ENCODE results near the gene HORMAD2. TPM values are rescaled to one million over a fixed set of nuclear protein-coding genes. Genes with fewer than 3 reads are reported as not detected.

The HORMAD2 gene, protein sequence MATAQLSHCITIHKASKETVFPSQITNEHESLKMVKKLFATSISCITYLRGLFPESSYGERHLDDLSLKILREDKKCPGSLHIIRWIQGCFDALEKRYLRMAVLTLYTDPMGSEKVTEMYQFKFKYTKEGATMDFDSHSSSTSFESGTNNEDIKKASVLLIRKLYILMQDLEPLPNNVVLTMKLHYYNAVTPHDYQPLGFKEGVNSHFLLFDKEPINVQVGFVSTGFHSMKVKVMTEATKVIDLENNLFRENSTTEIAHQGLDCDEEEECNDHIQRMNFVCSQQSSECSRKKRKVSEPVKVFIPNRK
- not detected for total RNA-seq

DNA sequence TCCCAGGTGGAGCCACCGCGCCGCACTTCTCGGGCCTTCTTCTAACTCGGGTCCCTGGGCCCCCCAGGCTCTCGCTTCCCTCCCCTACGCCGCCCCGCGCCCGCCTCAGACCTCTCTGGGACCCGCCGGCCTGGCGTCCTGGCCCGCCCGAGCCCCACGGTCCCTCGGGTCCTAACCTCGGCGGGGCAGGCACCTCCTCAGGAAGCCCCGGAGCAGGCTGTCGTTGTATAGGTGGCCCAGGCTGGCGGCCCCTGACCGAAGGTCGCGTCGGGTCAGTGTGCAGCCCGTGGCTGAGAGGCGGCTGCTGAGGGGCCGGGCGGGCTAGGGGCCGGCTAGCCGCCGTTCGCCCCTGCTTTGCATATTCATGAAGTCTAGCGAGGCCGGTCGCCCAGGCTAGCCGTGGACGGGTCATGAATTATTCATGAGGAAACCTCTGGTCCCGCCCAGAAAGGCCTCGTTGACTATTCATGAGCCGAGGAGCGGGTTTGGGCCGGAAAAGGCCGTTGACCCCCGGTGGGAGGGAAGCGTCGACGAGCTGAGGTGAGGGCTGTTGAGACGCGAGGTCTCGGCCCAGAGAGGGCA is at the start of gene HORMAD2:
HORMAD2 (plus strand) TSS at position 513 of the 582 bp plus-strand sequence. CDS start 13,489 bp downstream, outside the sequence.
- DNase-seq (ENCODE audit: low spot score), result no peak

DNA sequence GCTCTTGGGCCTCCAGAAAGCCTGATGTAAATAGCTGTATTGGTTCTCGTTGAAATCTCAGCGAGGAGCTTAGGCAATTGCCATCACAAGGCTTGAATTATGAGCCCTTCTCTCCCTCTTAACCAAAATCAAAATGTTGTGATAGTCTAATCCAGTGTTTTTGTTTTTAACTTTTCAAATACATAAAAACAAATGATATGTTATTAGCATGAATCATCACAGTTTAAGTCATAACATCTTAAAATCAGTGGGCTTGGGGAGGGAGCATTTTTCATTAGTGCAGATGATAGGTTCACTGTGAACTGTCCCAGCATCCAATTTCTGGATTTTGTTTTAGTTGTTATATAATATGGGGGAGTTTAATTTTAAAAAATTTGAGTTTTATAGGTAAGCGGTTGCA is 48.9 kb upstream of the HORMAD2 start:
- DNase-seq (ENCODE audit: low spot score), result no peak

DNA sequence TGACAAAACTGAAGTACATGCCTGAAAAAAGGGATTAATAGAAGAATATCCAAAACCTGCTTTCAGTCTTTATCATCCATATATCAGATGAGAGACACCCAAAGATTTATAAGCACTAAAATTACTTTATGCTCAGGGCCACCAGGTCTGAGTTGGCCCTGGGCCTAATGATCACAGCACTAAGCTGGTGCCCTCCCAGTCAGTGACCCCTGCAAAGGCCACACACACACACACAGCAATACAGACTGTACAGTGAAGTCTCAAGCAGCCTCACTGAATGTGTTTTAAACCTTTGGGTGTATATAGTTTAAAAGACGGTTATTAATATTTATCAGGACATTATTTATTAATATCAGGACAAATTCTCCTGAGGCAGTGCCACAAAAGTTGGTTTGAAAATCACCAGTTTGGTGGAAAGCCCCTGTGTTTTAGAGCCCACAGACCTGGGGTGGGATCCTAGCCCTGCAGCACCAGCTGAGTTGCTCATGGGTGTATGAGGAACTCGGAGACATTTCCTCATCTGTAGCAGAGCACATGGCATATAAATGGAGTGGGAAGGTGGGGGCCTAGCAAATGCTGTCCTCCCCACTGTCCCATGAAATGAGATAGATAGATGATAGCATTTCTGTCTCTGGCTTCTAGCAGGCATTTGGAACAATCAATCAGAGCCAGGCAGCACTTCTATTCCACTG is 48.4 kb upstream of the HORMAD2 start:
- no peak for DNase-seq (ENCODE audit: low spot score)

DNA sequence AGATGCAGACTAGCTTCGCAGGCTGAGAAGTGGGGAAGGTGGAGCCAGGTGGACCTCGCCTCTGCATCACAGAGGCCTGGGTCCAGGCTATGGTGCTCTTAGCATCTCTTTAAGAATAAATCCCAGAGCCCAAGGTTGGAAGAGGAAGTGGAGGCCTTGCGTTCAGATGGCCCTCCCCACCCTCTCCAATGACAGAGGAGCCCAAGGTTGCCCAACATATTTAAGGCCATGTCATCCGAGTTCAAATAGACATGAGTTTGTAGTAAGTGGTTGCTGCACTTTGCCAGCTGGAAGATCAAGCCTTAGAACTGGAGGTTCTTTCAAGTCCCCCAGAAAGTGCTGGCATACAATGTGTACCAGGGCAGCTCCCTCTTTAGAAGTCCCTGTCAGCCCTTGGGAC is 47.1 kb upstream of the HORMAD2 start:
- no peak for DNase-seq (ENCODE audit: low spot score)

DNA sequence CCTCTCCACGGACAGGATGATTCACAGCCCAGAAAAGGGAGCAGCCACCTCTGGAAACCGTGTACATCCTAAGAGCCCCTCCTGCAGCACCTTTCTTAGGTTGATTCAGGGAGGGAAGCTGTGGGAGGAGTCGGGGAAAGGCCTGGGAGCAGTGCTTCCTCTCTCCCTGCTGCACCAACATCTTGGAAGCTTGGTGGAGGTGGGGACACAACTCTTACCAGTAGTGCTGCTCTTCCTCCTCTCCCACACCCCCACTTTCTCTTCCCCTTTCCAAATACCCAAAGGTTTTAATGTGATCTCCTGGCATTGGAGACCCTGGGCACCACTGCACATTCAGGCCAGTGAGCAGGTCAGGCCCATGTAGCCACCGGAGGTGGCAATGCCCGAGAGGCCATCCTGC is 46.4 kb upstream of the HORMAD2 start:
- no peak for DNase-seq (ENCODE audit: low spot score)

DNA sequence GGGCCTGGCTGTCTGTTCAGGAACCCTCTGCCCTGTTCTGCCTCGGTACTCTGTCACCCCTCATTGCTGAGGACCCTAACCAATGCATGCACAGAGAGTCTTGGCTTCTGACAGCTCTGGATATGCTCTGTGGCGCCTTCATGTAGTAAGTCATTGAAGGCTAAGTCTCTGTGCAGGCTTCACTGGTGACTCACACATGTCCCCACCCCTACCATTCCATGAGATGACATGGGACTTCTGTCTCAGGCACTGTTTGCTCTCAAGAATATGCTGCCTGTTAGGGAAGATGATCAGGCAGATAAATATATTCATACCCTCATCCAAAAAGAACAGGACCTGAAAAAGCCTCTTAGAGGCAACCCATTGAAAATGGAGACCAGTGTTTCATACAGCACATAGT is 43.6 kb upstream of the HORMAD2 start:
- no peak for DNase-seq (ENCODE audit: low spot score)

DNA sequence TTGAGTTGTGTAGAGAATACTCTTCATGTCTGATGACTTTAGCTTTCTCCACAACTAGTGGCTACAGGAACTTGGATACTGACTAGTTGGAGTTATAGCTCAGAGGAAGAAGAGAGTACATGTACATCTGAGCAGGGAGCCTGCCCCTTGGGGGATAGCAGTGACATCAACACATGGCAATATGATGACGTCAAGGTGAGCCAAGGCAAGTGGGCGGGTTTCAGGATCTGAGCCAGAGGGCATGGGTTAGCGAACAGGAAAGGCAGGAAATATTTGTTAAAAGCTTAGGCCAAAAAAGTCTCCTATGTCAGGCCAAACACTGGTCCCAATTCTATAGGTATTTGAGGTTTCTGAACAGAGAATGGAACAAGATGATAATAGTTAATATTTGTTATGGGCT is 42.0 kb upstream of the HORMAD2 start:
- DNase-seq (ENCODE audit: low spot score), result peak; percentile 45

DNA sequence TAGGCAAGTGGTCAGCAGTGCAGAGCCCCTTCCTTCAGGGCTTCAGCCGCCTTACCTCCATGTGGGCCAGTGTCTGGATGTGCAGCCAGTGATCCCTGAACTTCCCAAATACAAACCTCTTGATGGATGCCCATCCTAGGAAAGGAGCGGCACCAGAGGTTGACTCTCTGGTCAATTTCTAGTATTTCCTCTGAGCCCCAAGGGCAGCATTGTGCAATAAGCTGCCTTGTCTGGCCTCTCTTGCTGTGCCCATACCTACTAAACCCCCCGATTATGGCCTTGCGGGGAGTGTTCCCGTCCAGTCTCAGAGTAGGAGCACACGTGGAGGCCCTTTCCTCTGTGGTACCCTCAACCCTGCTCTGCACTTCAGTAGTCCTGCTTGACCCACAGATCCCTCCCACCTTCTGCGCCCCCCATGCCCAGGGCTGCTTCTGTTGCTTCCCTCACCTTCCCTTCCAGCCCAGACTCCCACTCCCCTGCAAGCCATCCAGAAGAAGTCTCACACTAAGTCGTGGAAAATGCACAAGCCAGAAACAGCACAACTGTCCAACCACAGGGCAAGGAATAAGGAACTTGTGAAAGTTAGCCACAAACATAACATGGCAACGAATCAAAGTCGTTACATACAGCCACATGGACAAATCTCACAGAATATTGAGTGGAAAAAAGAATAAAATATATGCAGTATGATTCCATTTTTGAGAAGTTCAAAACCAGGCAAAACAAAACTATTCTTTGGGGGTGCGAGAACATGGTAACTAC is 39.6 kb upstream of the HORMAD2 start:
- DNase-seq (ENCODE audit: low spot score), result no peak

DNA sequence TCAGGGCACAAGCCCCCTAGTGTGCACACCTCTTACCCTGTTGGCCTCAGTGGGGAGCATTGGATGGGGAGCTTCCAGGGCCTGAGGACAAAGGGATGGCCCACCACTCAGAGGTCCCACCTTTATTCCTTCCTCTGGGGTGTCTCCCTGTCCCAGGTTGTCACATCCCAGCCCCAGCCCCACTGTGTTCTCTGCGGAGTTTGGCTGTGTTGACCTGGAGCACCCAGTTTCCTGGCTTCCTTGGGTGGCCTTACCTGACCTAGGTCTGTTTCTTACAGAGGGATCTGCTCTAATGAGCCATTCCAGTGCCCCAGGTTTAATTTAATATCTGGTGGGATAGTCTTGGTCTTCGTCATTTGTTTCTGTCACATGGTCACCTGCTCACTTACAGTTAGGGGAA is 38.8 kb upstream of the HORMAD2 start:
- no peak for DNase-seq (ENCODE audit: low spot score)

DNA sequence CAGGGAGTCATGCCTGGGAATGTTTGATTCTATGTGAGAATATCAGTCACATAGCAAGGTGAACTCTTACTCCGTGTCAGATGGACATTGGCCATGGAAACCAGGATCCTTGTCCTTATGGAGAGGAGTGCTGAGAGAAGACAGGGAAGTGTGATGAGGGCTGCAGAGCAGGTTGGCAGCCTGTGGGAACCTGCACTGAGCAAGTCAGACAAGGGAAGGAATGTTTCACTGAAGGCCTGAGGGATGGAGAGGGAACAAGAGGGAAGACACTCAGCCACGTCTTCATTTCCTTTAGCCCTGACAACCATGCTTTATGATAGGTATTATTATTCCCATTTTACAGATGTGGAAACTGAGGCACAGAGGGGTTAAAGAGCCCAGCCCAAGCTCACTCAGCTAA is 38.4 kb upstream of the HORMAD2 start:
- no peak for DNase-seq (ENCODE audit: low spot score)

DNA sequence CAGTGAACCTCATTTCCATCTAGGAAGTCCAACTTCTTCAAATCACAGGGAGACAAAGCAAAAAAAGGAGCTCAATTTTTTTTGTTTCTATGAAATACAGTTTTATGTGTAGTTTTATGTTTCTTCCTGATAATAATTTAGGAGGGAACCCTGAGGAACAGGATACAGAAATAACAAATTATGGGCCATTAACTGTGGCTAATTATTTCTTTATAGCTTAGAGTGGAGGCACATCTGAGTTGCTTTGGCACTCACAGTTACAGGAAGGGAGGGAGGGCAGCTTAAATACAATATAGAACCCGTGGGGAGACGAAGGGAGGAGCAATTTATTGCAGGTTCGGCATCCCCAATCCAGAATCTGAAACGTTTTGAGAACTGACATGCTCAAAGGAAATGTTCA is 37.1 kb upstream of the HORMAD2 start:
- no peak for DNase-seq (ENCODE audit: low spot score)

DNA sequence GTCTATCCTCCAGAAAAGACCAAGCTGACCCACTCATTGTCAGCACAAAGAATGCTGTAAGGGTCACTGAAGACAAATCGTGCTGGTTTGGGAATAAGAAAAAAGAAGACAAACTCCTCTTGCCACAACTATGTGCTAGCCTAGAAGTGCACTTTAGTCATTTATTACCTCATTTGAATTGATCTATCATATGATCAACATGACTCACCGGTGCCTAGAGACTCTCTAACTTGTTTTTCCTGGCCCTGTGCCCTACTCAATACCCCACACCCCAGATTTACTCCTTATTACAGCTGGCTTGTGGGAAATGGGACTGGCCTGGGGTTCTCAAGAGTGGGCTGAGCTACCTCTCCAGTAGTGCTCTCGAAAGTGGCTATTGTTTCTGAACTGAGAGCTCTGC is 35.9 kb upstream of the HORMAD2 start:
- DNase-seq (ENCODE audit: low spot score), result peak; percentile 86

DNA sequence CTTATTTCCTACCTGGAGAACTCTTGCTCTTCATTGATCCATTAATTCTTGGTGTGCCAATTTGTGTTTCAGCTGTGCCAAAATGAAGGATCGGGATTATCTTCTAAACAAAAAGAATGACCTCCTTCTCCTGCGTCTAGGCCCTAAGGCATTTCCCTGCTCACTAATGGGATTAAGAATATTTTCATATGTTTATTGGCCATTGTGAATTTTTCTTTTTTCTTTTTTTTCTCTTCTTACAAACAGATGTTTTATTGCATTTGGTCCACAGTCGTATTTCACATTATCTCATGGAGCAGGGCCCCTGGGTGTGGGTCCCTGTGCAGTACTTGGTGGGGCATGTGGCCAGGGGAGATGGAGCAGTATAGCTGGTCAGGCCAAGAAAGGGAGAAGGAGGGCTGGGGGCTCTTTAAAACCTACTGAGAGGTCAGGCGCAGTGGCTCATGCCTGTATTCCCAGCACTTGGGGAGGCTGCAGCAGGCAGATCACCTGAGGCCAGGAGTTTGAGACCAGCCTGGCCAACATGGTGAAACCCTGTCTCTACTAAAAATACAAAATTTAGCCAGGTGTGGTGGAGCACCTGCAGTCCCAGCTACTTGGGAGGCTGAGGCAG is 35.3 kb upstream of the HORMAD2 start:
- no peak for DNase-seq (ENCODE audit: low spot score)

DNA sequence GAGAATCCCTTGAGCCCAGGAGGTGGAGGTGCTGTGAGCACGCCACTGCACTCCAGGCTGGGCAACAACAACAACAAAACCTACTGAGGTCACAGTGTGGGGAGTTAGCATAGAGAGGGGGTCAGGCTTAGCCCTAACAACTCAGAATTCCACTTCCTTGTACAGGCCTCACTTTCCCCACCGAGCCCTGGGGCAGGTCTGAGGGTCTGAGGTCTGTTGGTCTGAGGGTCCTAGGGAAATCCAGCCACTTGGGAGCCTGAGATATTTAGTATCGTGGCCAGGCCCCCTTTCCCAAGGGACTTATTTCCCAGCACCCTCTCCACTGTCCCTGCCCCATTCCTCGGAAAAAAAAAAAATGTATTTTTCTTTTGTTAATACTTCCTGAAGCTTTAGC is 34.8 kb upstream of the HORMAD2 start:
- no peak for DNase-seq (ENCODE audit: low spot score)

DNA sequence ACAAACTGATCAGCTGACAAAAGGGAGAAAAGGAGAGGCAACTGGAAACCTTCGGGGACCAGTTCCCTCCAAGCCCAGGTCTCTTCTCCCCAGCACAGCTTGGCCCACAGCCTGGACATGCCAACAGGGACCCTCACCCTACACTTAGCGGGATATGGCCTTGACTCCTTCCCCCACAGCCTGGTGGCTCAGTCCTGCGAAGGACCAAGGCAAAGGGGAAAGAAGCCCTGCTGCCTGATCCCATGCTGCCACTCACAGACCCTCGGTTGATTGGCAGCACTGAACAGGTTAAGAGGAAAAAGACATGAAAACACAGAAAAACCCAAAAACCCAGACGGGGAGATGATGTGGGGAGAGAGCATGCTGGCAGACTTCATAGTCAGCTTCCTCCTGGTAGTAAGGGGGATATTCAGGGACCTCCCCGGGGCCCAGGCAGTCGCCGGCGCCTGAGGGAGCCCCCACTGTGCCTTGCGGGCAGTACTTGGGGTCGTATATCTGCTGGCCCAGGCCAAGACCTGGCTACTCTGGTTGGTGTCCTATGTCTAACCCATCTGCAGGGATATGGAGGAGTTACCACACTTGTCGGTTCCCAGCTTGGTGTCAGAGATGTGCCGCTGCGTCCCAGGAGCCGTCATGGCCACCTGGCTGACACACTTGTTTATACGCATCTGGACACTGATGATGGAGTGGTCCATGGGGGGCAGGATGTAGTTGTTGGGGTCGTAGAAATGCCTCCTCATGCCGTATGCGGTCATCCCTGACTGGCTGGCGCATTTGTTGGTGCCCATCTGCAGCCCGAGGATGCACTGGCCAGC is 34.2 kb upstream of the HORMAD2 start:
- DNase-seq (ENCODE audit: low spot score), result no peak

DNA sequence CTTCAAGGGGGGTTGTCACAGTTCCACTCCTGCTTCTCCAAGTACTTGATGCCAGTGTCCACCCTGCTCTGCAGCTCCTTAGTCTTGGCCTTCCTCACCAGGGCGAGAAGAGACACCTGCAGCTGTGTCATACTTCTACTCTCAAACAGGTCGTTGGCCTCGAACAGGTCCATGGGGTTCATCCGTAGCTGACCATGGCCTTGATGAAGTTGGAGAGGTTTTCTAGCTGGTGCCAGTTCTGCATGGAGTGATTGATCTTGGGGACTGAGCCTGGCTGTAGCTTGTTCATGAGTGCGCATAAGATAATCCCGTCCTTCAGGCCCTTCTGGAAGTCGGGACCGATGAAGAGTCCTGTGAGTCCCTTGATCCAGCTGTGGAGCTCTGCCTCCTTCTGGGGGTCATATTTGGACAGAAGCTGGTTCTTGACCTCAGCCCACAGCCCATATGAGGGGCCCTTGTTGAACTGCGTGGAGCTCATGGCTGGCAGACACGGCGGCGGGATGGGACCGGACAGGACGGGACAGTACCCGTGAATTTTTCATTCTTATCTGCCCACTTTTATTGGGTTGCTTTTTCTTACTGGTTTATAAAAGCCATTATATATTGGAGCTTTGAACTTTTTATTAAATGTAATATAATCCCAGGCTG is 33.4 kb upstream of the HORMAD2 start:
- no peak for DNase-seq (ENCODE audit: low spot score)

DNA sequence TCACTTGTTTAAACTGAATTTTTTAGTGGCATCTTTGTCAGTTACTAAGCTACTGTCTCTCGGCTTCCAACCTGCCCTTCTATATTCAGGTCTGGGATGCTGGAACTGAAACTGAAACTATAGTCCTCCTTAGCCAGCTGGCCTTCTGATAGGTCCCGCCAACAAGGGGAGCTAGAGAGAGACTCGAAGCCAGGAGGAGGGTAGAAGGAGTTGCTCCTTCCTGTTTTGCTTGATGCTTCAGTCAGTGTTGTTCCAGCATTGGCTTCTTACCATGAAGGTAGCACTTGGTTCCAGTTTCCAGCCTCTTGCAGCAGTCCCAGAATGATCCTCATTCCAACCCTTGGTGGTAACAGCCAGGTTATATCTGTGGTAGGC is 32.9 kb upstream of the HORMAD2 start:
- no peak for DNase-seq (ENCODE audit: low spot score)

DNA sequence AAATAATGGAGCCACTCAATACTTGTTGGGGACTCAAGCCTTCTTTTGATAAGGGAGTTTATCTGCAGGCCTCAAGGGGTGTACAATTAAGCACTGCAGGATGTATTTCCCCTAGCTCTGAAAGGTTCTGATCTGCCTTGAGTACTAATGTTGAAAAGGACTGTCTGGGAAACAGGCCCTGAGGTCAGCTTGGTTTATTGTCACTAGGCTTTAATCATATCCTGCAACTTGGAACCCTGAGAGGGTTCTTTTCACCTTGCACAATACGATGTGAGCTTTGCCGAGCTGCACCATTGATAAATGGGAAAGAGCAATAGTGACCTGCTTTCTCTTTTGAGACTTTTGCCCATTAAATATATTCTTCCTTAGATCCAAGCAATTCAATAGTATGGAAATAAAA is 31.6 kb upstream of the HORMAD2 start:
- no peak for DNase-seq (ENCODE audit: low spot score)

DNA sequence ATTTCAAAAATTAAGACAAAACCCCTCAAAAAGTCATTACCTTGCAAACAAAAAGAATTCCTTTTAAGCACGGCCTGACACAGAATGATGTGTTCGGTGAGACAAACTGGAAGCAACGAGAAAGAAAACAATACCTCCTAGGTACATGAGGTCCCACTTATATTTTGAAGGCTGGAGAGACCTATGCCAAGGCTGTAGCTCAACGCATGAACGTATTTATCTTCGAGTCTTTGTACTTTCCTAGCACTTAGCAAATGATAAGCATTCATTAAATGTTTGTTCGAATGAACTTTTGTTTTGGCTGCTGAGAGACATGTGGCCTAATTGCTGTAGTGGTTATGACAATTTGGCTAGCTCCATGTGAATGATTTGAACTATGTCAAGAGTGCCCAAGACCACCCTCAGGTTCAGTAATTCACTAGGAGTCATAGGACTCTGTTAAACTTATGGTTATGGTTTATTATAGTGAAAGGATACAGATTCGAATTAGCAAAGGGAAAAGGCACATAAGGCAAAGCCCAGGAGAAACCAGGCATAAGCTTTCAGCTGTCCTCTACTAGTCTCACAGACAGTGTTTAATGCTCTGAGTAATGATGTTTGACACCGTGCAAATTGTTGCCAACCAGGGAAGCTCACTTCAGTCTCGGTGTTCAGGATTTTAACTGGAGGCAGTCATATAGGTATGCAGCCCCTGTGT is 26.0 kb upstream of the HORMAD2 start:
- DNase-seq (ENCODE audit: low spot score), result no peak

DNA sequence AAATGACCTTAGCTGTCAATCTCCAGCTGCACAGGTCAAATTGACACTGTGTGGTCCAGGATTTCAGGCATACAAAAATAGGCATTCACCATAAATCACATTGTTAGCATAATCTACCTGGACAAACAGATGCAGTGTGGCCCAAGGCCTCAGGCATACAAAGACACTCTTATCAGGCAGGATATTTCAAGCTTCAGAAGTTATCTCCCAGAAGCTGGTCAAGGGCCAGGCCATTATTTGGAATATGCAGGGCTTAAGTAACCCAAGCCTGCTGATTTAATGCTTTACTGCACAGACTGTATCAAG is 25.5 kb upstream of the HORMAD2 start:
- no peak for DNase-seq (ENCODE audit: low spot score)
